ENCODE results near the gene APH1B.

APH1B gene

DNA sequence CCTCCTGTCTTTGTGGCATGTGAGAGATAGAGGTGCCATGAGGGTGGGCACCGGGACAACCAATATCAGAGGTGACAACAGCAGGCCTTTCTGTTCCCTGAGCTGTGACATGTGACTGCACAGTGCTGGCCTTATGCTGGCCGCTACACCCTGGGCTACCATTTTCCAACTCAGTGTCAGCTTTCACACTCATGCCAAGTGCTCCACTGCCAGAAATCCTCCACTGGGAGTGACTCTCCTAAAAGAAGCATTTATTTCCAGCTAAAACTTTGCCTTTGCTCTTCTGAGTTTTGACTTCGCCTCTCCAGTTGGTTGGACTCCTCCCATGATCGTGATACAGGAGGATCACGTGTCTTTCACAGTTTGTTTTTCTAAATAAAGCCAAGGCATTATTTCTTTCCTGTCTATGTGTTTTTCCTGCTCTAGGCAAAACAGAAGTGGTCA, 72.8 kb downstream of the APH1B start:
- DNase-seq (ENCODE audit: low read depth in 2 of 2, low spot score in 1 of 2) = no peak

GRCh38 chr15:63351170-63351569, 73.8 kb downstream of the APH1B start:
- DNase-seq (ENCODE audit: low read depth in 2 of 2, low spot score in 1 of 2) = no peak

- no peak for DNase-seq (ENCODE audit: low read depth in 2 of 2, low spot score in 1 of 2)
Observed at GRCh38 chr15:63352808-63353207, 75.4 kb downstream of the APH1B start.

- no peak for DNase-seq (ENCODE audit: low read depth in 2 of 2, low spot score in 1 of 2)
Observed at GRCh38 chr15:63353261-63353660, 75.9 kb downstream of the APH1B start.

- no peak for DNase-seq (ENCODE audit: low read depth in 2 of 2, low spot score in 1 of 2)
Observed at GRCh38 chr15:63353887-63354286, 76.5 kb downstream of the APH1B start.

DNA sequence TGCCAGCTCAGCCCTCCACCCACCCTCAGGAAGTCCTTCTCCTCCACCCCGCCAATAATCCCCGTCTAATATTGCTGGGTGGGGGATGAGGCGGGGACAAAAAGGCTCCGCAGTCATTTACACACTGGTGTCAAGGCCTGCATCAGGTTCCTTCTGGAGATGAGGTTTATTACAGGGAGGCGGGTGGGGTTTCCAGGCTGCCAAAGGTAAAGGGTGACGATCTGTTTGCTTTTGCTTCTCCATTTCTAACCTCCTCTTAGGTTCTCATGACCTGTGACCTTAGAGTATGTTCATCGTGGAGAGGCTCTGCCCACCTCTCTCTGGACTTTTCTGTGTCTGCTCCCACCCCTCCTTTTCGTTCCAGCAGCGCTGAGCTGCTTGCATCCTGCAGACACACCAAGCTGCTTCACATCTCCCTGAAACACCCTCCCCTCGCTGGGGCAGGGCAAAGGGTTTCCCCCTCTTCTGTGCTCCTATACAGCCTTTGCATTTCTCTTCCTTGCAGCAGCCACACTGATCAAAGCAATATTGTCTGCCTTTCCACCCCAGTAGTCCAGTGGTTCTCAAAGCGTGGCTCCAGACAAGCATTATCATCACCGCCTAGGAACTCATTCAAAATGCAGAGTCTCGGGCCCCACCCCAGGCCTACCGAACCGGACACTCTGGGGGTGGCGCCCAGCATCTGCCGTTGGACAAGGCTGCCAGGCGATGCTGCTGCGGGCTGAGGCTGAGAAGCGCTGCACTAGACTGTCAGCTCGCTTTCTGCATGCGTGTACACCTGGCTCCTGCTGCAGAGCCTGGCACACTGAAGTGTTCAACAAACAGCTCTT, 77.6 kb downstream of the APH1B start:
- DNase-seq (ENCODE audit: low read depth in 2 of 2, low spot score in 1 of 2) = no peak

- DNase-seq (ENCODE audit: low read depth in 2 of 2, low spot score in 1 of 2) = no peak
Observed at GRCh38 chr15:63357061-63357460, 79.7 kb downstream of the APH1B start.

GRCh38 chr15:63357731-63358130, 80.3 kb downstream of the APH1B start:
- no peak for DNase-seq (ENCODE audit: low read depth in 2 of 2, low spot score in 1 of 2)

GRCh38 chr15:63358241-63359029, 81.0 kb downstream of the APH1B start:
- no peak for DNase-seq (ENCODE audit: low read depth in 2 of 2, low spot score in 1 of 2)
